Liver (tissue), 9 donors: Measurements from ENCODE around the gene NARS2. TPM values are rescaled to one million over a fixed set of nuclear protein-coding genes. Genes with fewer than 3 reads are reported as not detected.

Experiments used
- DNase-seq: peaks from one replicate; pipeline ENCODE4 v3.0.0-alpha.2; 2017; ENCODE audit warnings: low spot score
- H3K27ac ChIP-seq, 2 donors: one replicate each; pipeline ENCODE4 v1.7.0; 2013; ENCODE audit warnings: inconsistent platforms in 2 of 2, low read length in 2 of 2, control low read depth in 1 of 2, low read depth in 1 of 2, mild to moderate bottlenecking in 1 of 2
- H3K27me3 ChIP-seq, 4 donors: one replicate each; pipeline versions ENCODE4 v1.6.1 to v1.7.0; 2013; ENCODE audit warnings: low read length in 3 of 4, inconsistent platforms in 1 of 4, mild to moderate bottlenecking in 1 of 4, moderate library complexity in 1 of 4; ENCODE audit not compliant: control insufficient read depth in 4 of 4, insufficient read depth in 4 of 4
- H3K36me3 ChIP-seq, 4 donors: one replicate each; pipeline versions ENCODE4 v1.6.1 to v1.7.0; 2013; ENCODE audit warnings: low read length in 3 of 4, mild to moderate bottlenecking in 3 of 4, low read depth in 1 of 4, moderate library complexity in 1 of 4; ENCODE audit not compliant: control insufficient read depth in 4 of 4, insufficient read depth in 3 of 4
- H3K4me1 ChIP-seq, 4 donors: one replicate each; pipeline versions ENCODE4 v1.6.1 to v1.7.0; 2013; ENCODE audit warnings: low read length in 3 of 4, mild to moderate bottlenecking in 3 of 4, moderate library complexity in 1 of 4; ENCODE audit not compliant: control insufficient read depth in 4 of 4, insufficient read depth in 4 of 4
- H3K4me3 ChIP-seq, 3 donors: one replicate each; pipeline versions ENCODE4 v1.6.1 to v1.7.0; 2013; ENCODE audit warnings: low read length in 3 of 3, control low read depth in 1 of 3, low read depth in 1 of 3, mild to moderate bottlenecking in 1 of 3
- H3K9ac ChIP-seq, 2 donors: one replicate each; pipeline ENCODE4 v1.7.0; 2013; ENCODE audit warnings: low read length in 2 of 2, mild to moderate bottlenecking in 2 of 2, moderate library complexity in 2 of 2, control low read depth in 1 of 2, low read depth in 1 of 2
- H3K9me3 ChIP-seq, 4 donors: one replicate each; pipeline versions ENCODE4 v1.6.1 to v1.7.0; 2013; ENCODE audit warnings: low read length in 3 of 4; ENCODE audit not compliant: control insufficient read depth in 4 of 4
- ATF3 ChIP-seq: IDR thresholded peaks from 2 replicates; pipeline ENCODE4 v1.6.1; 2016; ENCODE audit warnings: antibody characterized with exemption
- EGR1 ChIP-seq, 2 donors: IDR thresholded peaks; 2 replicates each; pipeline ENCODE4 v1.6.1; 2016 to 2018; ENCODE audit warnings: antibody characterized with exemption in 2 of 2, low read depth in 2 of 2
- FOXA1 ChIP-seq: IDR thresholded peaks from 2 replicates; pipeline ENCODE4 v1.6.1; 2016; ENCODE audit warnings: antibody characterized with exemption
- FOXA2 ChIP-seq: IDR thresholded peaks from 2 replicates; pipeline ENCODE4 v1.6.1; 2016; ENCODE audit warnings: antibody characterized with exemption
- GABPA ChIP-seq, 2 donors: IDR thresholded peaks in 1 of 2; conservative IDR thresholded peaks in 1 of 2; 2 replicates each; pipeline ENCODE4 v1.6.1; 2016; ENCODE audit warnings: antibody characterized with exemption in 2 of 2, mild to moderate bottlenecking in 1 of 2, moderate library complexity in 1 of 2
- HNF4A ChIP-seq, 2 donors: conservative IDR thresholded peaks; 2 replicates each; pipeline ENCODE4 v1.6.1; 2016; ENCODE audit warnings: antibody characterized with exemption in 2 of 2, mild to moderate bottlenecking in 2 of 2
- HNF4G ChIP-seq: IDR thresholded peaks from 2 replicates; pipeline ENCODE4 v1.6.1; 2016; ENCODE audit warnings: antibody characterized with exemption
- MAX ChIP-seq: IDR thresholded peaks from 2 replicates; pipeline ENCODE4 v1.6.1; 2016; ENCODE audit warnings: antibody characterized with exemption
- RAD21 ChIP-seq, 2 donors: IDR thresholded peaks; 2 replicates each; pipeline ENCODE4 v1.6.1; 2016; ENCODE audit warnings: antibody characterized with exemption in 2 of 2, mild to moderate bottlenecking in 2 of 2
- RXRA ChIP-seq, 2 donors: IDR thresholded peaks; 2 replicates each; pipeline ENCODE4 v1.6.1; 2017 to 2018; ENCODE audit warnings: antibody characterized with exemption in 2 of 2, mild to moderate bottlenecking in 1 of 2
- SP1 ChIP-seq: IDR thresholded peaks from 2 replicates; pipeline ENCODE4 v1.6.1; 2018; ENCODE audit warnings: antibody characterized with exemption, mild to moderate bottlenecking
- TAF1 ChIP-seq: conservative IDR thresholded peaks from 2 replicates; pipeline ENCODE4 v1.6.1; 2016; ENCODE audit warnings: antibody characterized with exemption, mild to moderate bottlenecking
- YY1 ChIP-seq: IDR thresholded peaks from 2 replicates; pipeline ENCODE4 v1.6.1; 2016; ENCODE audit warnings: antibody characterized with exemption, mild to moderate bottlenecking
- WGBS: extraction: QIAGEN DNeasy Blood & Tissue Kit; methylation state at CpG from one replicate; pipeline ENCODE4 v1.1.7; 2013; 5-methylcytosine and 5-hydroxymethylcytosine counted together
- polyA plus RNA-seq, 2 donors: library from polyadenylated mRNA; stranded (reverse) in 1 of 2; unstranded in 1 of 2; fragments of 200-250 nt in 1 of 2; fragments of >200 nt in 1 of 2; fragmentation: Nextera tagmentation in 1 of 2; extraction: Ambion mirVana in 1 of 2; gene quantifications; one replicate each; pipeline versions ENCODE4 v1.2.1 to v1.2.3, GENCODE V29; 2013 to 2015
- total RNA-seq, 2 donors: library from RNA; depleted of rRNA; stranded (reverse); fragments of >200 nt; gene quantifications; one replicate each; pipeline ENCODE4 v1.2.3, GENCODE V29; 2014
- TF ChIP-seq, protein P1 (sequence below): fragments of 150-350 bp; IDR thresholded peaks from 2 replicates; pipeline ENCODE4 v1.5.1; 2017; ENCODE audit warnings: improper control_type of control experiment, low read depth, low read length; ENCODE audit not compliant: missing input control
- TF ChIP-seq, protein P2 (sequence below): IDR thresholded peaks from 2 replicates; pipeline ENCODE4 v1.6.1; 2016; ENCODE audit warnings: antibody characterized with exemption
- TF ChIP-seq, protein P3 (sequence below): IDR thresholded peaks from 2 replicates; pipeline ENCODE4 v1.6.1; 2016; ENCODE audit warnings: antibody characterized with exemption, mild to moderate bottlenecking
- donor health status: healthy.
- donor health status: healthy.
- donor health status: healthy.
- donor health status: healthy.
- donor health status: healthy.

Gene NARS2
- total and polyA plus RNA-seq, 4 donors, result 10.4 to 19.4 (median 11.8) TPM

GRCh38 chr11:78547931-78548705, 26.5 kb downstream of the NARS2 start:
- Histone ChIP-seq H3K4me3 (no peak overlapping the region), H3K9ac (no peak overlapping the region), H3K27me3 (no peaks in the 10 kb centered on the region), H3K4me1 (peaks cover 2 to 11% (median 5%) of the 10 kb centered on the region in 4 donors), H3K27ac (no peak overlapping the region), H3K9me3 (no peaks in the 10 kb centered on the region), H3K36me3 (no peaks in the 10 kb centered on the region)
- WGBS, result 90% methylated on average over 8 of the region's 8 CpGs
- DNase-seq, result no peak
- no peak for TF ChIP-seq RXRA (IDR thresholded peaks at IDR 0.05)
- no peak for TF ChIP-seq EGR1 (IDR thresholded peaks at IDR 0.05; ENCODE audit: low read depth in 2 of 2)
- TF ChIP-seq HNF4A (conservative IDR thresholded peaks at IDR 0.05), result no peak
- TF ChIP-seq RAD21 (IDR thresholded peaks at IDR 0.05), result no peak
- TF ChIP-seq HNF4G, result no peak
- TF ChIP-seq, protein P1, sequence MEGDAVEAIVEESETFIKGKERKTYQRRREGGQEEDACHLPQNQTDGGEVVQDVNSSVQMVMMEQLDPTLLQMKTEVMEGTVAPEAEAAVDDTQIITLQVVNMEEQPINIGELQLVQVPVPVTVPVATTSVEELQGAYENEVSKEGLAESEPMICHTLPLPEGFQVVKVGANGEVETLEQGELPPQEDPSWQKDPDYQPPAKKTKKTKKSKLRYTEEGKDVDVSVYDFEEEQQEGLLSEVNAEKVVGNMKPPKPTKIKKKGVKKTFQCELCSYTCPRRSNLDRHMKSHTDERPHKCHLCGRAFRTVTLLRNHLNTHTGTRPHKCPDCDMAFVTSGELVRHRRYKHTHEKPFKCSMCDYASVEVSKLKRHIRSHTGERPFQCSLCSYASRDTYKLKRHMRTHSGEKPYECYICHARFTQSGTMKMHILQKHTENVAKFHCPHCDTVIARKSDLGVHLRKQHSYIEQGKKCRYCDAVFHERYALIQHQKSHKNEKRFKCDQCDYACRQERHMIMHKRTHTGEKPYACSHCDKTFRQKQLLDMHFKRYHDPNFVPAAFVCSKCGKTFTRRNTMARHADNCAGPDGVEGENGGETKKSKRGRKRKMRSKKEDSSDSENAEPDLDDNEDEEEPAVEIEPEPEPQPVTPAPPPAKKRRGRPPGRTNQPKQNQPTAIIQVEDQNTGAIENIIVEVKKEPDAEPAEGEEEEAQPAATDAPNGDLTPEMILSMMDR, result no peak
- TF ChIP-seq SP1, result no peak
- no peak for TF ChIP-seq ATF3
- TF ChIP-seq FOXA1, result no peak
- TF ChIP-seq, protein P2, sequence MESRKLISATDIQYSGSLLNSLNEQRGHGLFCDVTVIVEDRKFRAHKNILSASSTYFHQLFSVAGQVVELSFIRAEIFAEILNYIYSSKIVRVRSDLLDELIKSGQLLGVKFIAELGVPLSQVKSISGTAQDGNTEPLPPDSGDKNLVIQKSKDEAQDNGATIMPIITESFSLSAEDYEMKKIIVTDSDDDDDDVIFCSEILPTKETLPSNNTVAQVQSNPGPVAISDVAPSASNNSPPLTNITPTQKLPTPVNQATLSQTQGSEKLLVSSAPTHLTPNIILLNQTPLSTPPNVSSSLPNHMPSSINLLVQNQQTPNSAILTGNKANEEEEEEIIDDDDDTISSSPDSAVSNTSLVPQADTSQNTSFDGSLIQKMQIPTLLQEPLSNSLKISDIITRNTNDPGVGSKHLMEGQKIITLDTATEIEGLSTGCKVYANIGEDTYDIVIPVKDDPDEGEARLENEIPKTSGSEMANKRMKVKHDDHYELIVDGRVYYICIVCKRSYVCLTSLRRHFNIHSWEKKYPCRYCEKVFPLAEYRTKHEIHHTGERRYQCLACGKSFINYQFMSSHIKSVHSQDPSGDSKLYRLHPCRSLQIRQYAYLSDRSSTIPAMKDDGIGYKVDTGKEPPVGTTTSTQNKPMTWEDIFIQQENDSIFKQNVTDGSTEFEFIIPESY, result no peak
- no peak for TF ChIP-seq FOXA2
- no peak for TF ChIP-seq YY1
- TF ChIP-seq TAF1, result no peak
- TF ChIP-seq GABPA (IDR thresholded peaks at IDR 0.05 in 1 of 2, conservative IDR thresholded peaks at IDR 0.05 in 1 of 2), result no peak
- no peak for TF ChIP-seq MAX
- TF ChIP-seq, protein P3, sequence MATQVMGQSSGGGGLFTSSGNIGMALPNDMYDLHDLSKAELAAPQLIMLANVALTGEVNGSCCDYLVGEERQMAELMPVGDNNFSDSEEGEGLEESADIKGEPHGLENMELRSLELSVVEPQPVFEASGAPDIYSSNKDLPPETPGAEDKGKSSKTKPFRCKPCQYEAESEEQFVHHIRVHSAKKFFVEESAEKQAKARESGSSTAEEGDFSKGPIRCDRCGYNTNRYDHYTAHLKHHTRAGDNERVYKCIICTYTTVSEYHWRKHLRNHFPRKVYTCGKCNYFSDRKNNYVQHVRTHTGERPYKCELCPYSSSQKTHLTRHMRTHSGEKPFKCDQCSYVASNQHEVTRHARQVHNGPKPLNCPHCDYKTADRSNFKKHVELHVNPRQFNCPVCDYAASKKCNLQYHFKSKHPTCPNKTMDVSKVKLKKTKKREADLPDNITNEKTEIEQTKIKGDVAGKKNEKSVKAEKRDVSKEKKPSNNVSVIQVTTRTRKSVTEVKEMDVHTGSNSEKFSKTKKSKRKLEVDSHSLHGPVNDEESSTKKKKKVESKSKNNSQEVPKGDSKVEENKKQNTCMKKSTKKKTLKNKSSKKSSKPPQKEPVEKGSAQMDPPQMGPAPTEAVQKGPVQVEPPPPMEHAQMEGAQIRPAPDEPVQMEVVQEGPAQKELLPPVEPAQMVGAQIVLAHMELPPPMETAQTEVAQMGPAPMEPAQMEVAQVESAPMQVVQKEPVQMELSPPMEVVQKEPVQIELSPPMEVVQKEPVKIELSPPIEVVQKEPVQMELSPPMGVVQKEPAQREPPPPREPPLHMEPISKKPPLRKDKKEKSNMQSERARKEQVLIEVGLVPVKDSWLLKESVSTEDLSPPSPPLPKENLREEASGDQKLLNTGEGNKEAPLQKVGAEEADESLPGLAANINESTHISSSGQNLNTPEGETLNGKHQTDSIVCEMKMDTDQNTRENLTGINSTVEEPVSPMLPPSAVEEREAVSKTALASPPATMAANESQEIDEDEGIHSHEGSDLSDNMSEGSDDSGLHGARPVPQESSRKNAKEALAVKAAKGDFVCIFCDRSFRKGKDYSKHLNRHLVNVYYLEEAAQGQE, result no peak
